Thyroid gland (tissue), 4 donors: ENCODE results near the gene RPA3. TPM values are rescaled to one million over a fixed set of nuclear protein-coding genes. Genes with fewer than 3 reads are reported as not detected.

ENCODE experiments used
- DNase-seq, 2 donors: peaks; one replicate each; pipeline ENCODE4 v3.0.0-alpha.2; 2019
- H3K27ac ChIP-seq, 3 donors: fragments of 200-600 bp; sonication (generic); 1 replicate in 2 of 3; 2 replicates in 1 of 3; pipeline ENCODE4 v1.5.1; 2016 to 2019; ENCODE audit warnings: mild to moderate bottlenecking in 1 of 3, moderate library complexity in 1 of 3
- H3K27me3 ChIP-seq: fragments of 200-600 bp; sonication (generic); one replicate; pipeline ENCODE4 v1.5.1; 2019
- H3K36me3 ChIP-seq, 2 donors: fragments of 200-600 bp; sonication (generic); one replicate each; pipeline ENCODE4 v1.5.1; 2016 to 2019
- H3K4me1 ChIP-seq, 2 donors: fragments of 200-600 bp; sonication (generic); one replicate each; pipeline ENCODE4 v1.5.1; 2017 to 2019
- H3K4me3 ChIP-seq, 3 donors: fragments of 200-600 bp; sonication (generic); replicated peaks in 1 of 3; 1 replicate in 2 of 3; 2 replicates in 1 of 3; pipeline ENCODE4 v1.5.1; 2016; ENCODE audit warnings: mild to moderate bottlenecking in 1 of 3
- H3K9me3 ChIP-seq: fragments of 200-600 bp; sonication (generic); one replicate; pipeline ENCODE4 v1.5.1; 2017
- CTCF ChIP-seq, 6 experiments: fragments of 200-600 bp in 3 of 6; fragments of 450-650 bp in 3 of 6; sonication (generic) in 3 of 6; IDR thresholded peaks; one replicate each; pipeline ENCODE4 v1.5.1; 2016 to 2019; ENCODE audit warnings: antibody characterized with exemption in 6 of 6, mild to moderate bottlenecking in 2 of 6, inconsistent platforms in 1 of 6, moderate library complexity in 1 of 6
- POLR2A ChIP-seq, 2 donors: fragments of 450-650 bp; IDR thresholded peaks; one replicate each; pipeline ENCODE4 v1.6.1; 2017; ENCODE audit warnings: antibody characterized with exemption in 2 of 2, mild to moderate bottlenecking in 2 of 2, moderate library complexity in 1 of 2
- WGBS, 2 donors: methylation state at CpG; one replicate each; pipeline ENCODE4 v1.1.5; 2017; 5-methylcytosine and 5-hydroxymethylcytosine counted together
- intact Hi-C: fragments of 100-400 bp; cut with DNase I; formaldehyde crosslinking; loops from one replicate; pipeline ENCODE4 v1.15.1; 2023
- total RNA-seq, 4 donors: library from RNA; depleted of rRNA; stranded (reverse); fragments of >200 nt; gene quantifications; one replicate each; pipeline ENCODE4 v1.2.3, GENCODE V29; 2016

Gene RPA3
- total RNA-seq, 4 donors from 2014 or later, result 21.9 to 39.1 (median 31.3) TPM

GRCh38 chr7:7650682-7651206, 67.7 kb downstream of the RPA3 start:
- Histone ChIP-seq H3K4me3 (no peak overlapping the region), H3K4me1 (no peaks in the 10 kb centered on the region), H3K36me3 (no peaks in the 10 kb centered on the region), H3K27me3 (no peaks in the 10 kb centered on the region), H3K9me3 (no peaks in the 10 kb centered on the region), H3K27ac (no peak overlapping the region)
- intact Hi-C loops, result loop anchor here (10.0 kb wide), 1 partner anchor 544 kb away; no protein-coding TSS in a partner anchor
- TF ChIP-seq POLR2A (IDR thresholded peaks at IDR 0.05) (no peak), CTCF (IDR thresholded peaks at IDR 0.05) (no peak)
- DNase-seq, result no peak
- 65 to 97% methylated on average over 2 of the region's 2 CpGs for WGBS, 2 donors

- TF ChIP-seq POLR2A (IDR thresholded peaks at IDR 0.05) (no peak), CTCF (IDR thresholded peaks at IDR 0.05) (no peak)
- WGBS, 2 donors, result 87 to 94% methylated on average over 5 to 6 of the region's 6 CpGs
- intact Hi-C loops, result no loop called here
- Histone ChIP-seq H3K27ac (no peak overlapping the region), H3K4me1 (peaks cover 0 to 2% of the 10 kb centered on the region in 2 donors), H3K9me3 (no peaks in the 10 kb centered on the region), H3K27me3 (no peaks in the 10 kb centered on the region), H3K4me3 (no peak overlapping the region), H3K36me3 (no peaks in the 10 kb centered on the region)
- DNase-seq, result no peak
Measured at GRCh38 chr7:7647495-7648036, 70.8 kb downstream of the RPA3 start.

GRCh38 chr7:7642081-7642480, 76.3 kb downstream of the RPA3 start:
- WGBS, 2 donors, result 62 to 71% methylated on average over 6 of the region's 6 CpGs
- Histone ChIP-seq H3K4me3 (no peak overlapping the region), H3K27ac (no peak overlapping the region), H3K4me1 (peaks cover 12 to 14% of the 10 kb centered on the region in 2 donors), H3K27me3 (no peaks in the 10 kb centered on the region), H3K36me3 (no peaks in the 10 kb centered on the region), H3K9me3 (no peaks in the 10 kb centered on the region)
- intact Hi-C loops, result no loop called here
- TF ChIP-seq CTCF (IDR thresholded peaks at IDR 0.05) (no peak), POLR2A (IDR thresholded peaks at IDR 0.05) (no peak)
- DNase-seq, result no peak

GRCh38 chr7:7641129-7641663, 77.2 kb downstream of the RPA3 start:
- H3K4me3 ChIP-seq, result peak overlapping the region; percentile 38 to 88 (median 82)
- intact Hi-C loops, result no loop called here
- DNase-seq, result peak; percentile 6 to 15
- no peaks in the 10 kb centered on the region for H3K27me3 ChIP-seq
- peaks cover 12 to 14% of the 10 kb centered on the region in 2 donors for H3K4me1 ChIP-seq
- WGBS, 2 donors, result 6 to 8% methylated on average over 22 of the region's 22 CpGs
- H3K9me3 ChIP-seq, result no peaks in the 10 kb centered on the region
- TF ChIP-seq CTCF (IDR thresholded peaks at IDR 0.05) (no peak), POLR2A (IDR thresholded peaks at IDR 0.05) (no peak)
- H3K36me3 ChIP-seq, result no peaks in the 10 kb centered on the region
- H3K27ac ChIP-seq, result peak overlapping the region; percentile 80 to 93 (median 92)
